ENCODE measurements around the gene FAM43B. TPM values are rescaled to one million over a fixed set of nuclear protein-coding genes. Genes with fewer than 3 reads are reported as not detected.

Gene FAM43B
- total RNA-seq, 2 donors from 2014 or later: not detected

Other genes starting within 250 kb of the FAM43B start
- 1 to 10 TPM; 1.2 to 3.0 TPM for gene CAMK2N1, start 66.4 kb upstream of the FAM43B start, total RNA-seq
- 10 to 100 TPM; 17.0 to 20.1 TPM for gene MUL1, start 44.4 kb upstream of the FAM43B start, total RNA-seq
- gene CDA, start 36.5 kb downstream of the FAM43B start, total RNA-seq: not detected
- gene PINK1, start 80.9 kb downstream of the FAM43B start, total RNA-seq: 1 to 10 TPM; 8.3 to 9.0 TPM
- gene DDOST, start 108.8 kb downstream of the FAM43B start, total RNA-seq: 100 to 1,000 TPM; 159 to 175 TPM
- not detected for gene KIF17, start 165.4 kb downstream of the FAM43B start, total RNA-seq
- gene SH2D5, start 180.1 kb downstream of the FAM43B start, total RNA-seq: under 1 TPM; 0.09 to 0.34 TPM
- gene HP1BP3, start 234.7 kb downstream of the FAM43B start, total RNA-seq: 100 to 1,000 TPM; 283 to 333 TPM